SK-N-SH treated with all-trans-retinoic acid at 6 μM for 48 hours (cell line): ENCODE data around the gene MICOS13.

Experiments used
- ATAC-seq: fragments of 200-7000 bp; cut with Tn5 transposase; 3 replicates; pipeline ENCODE4 v1.9.1; 2020; ENCODE audit warnings: mild to moderate bottlenecking, moderate library complexity
- ARNTL ChIP-seq: fragments of 450-650 bp; formaldehyde crosslinking; IDR thresholded peaks from 2 replicates; pipeline ENCODE4 v1.5.0; 2020; ENCODE audit warnings: low read depth, mild to moderate bottlenecking, moderate library complexity, borderline replicate concordance
- BACH2 ChIP-seq: fragments of 250-450 bp; sonication (Bioruptor Pico); IDR thresholded peaks from 2 replicates; pipeline ENCODE4 v1.9.0; 2021; ENCODE audit warnings: mild to moderate bottlenecking, borderline replicate concordance
- CSDC2 ChIP-seq: fragments of 250-450 bp; sonication (Bioruptor Pico); IDR thresholded peaks from 2 replicates; pipeline ENCODE4 v1.5.0; 2020; ENCODE audit warnings: mild to moderate bottlenecking, moderate library complexity
- GLIS3 ChIP-seq: fragments of 250-450 bp; sonication (Bioruptor Pico); IDR thresholded peaks from 2 replicates; pipeline ENCODE4 v1.5.0; 2020; ENCODE audit warnings: mild to moderate bottlenecking, moderate library complexity
- ISL1 ChIP-seq: fragments of 250-450 bp; sonication (Bioruptor Pico); IDR thresholded peaks from 2 replicates; pipeline ENCODE4 v2.1.2; 2022; ENCODE audit warnings: mild to moderate bottlenecking, moderate library complexity
- OSR1 ChIP-seq: fragments of 250-450 bp; sonication (Bioruptor Pico); IDR thresholded peaks from 2 replicates; pipeline ENCODE4 v1.8.0; 2022; ENCODE audit warnings: moderate library complexity, mild to moderate bottlenecking, inconsistent platforms
- PATZ1 ChIP-seq: fragments of 250-450 bp; sonication (Bioruptor Pico); IDR thresholded peaks from 2 replicates; pipeline ENCODE4 v1.8.0; 2020; ENCODE audit warnings: mild to moderate bottlenecking, moderate library complexity, borderline replicate concordance
- POU6F1 ChIP-seq: fragments of 250-450 bp; sonication (Bioruptor Pico); IDR thresholded peaks from 2 replicates; pipeline ENCODE4 v1.8.0; 2021; ENCODE audit warnings: low read depth, mild to moderate bottlenecking, moderate library complexity, borderline replicate concordance
- PPARA ChIP-seq: fragments of 250-450 bp; sonication (Bioruptor Pico); IDR thresholded peaks from 2 replicates; pipeline ENCODE4 v1.5.0; 2020; ENCODE audit warnings: mild to moderate bottlenecking, borderline replicate concordance
- RARB ChIP-seq: fragments of 250-450 bp; sonication (Bioruptor Pico); IDR thresholded peaks from 2 replicates; pipeline ENCODE4 v1.8.0; 2021; ENCODE audit warnings: mild to moderate bottlenecking, moderate library complexity
- SNAI2 ChIP-seq: fragments of 250-450 bp; sonication (Bioruptor Pico); IDR thresholded peaks from 2 replicates; pipeline ENCODE4 v1.5.0; 2020; ENCODE audit warnings: mild to moderate bottlenecking, moderate library complexity
- TCF4 ChIP-seq: fragments of 250-450 bp; sonication (Bioruptor Pico); IDR thresholded peaks from 2 replicates; pipeline ENCODE4 v1.8.0; 2021; ENCODE audit warnings: mild to moderate bottlenecking, moderate library complexity, borderline replicate concordance
- TOX ChIP-seq: fragments of 250-450 bp; sonication (Bioruptor Pico); IDR thresholded peaks from 2 replicates; pipeline ENCODE4 v1.8.0; 2021; ENCODE audit warnings: mild to moderate bottlenecking, moderate library complexity, borderline replicate concordance
- TSHZ2 ChIP-seq: fragments of 250-450 bp; sonication (Bioruptor Pico); IDR thresholded peaks from 2 replicates; pipeline ENCODE4 v1.5.0; 2020; ENCODE audit warnings: mild to moderate bottlenecking, moderate library complexity
- ZC3H10 ChIP-seq: fragments of 250-450 bp; sonication (Bioruptor Pico); IDR thresholded peaks from 2 replicates; pipeline ENCODE4 v1.5.1; 2021; ENCODE audit warnings: mild to moderate bottlenecking, moderate library complexity
- ZFP3 ChIP-seq: fragments of 250-450 bp; sonication (Bioruptor Pico); IDR thresholded peaks from 2 replicates; pipeline ENCODE4 v1.5.0; 2020; ENCODE audit warnings: mild to moderate bottlenecking, moderate library complexity
- ZFP30 ChIP-seq: fragments of 450-650 bp; formaldehyde crosslinking; IDR thresholded peaks from 2 replicates; pipeline ENCODE4 v1.5.0; 2022; ENCODE audit warnings: mild to moderate bottlenecking, moderate library complexity
- ZNF565 ChIP-seq: fragments of 450-650 bp; formaldehyde crosslinking; conservative IDR thresholded peaks from 2 replicates; pipeline ENCODE4 v1.5.0; 2020; ENCODE audit warnings: low read depth, mild to moderate bottlenecking, moderate library complexity
- ZNF70 ChIP-seq: fragments of 450-650 bp; formaldehyde crosslinking; IDR thresholded peaks from 2 replicates; pipeline ENCODE4 v1.5.0; 2020; ENCODE audit warnings: mild to moderate bottlenecking, moderate library complexity
- ZNF8 ChIP-seq: fragments of 450-650 bp; formaldehyde crosslinking; IDR thresholded peaks from 2 replicates; pipeline ENCODE4 v1.5.0; 2020; ENCODE audit warnings: mild to moderate bottlenecking, moderate library complexity
- TF ChIP-seq, protein P1 (sequence below): fragments of 250-450 bp; sonication (Bioruptor Pico); IDR thresholded peaks from 2 replicates; pipeline ENCODE4 v1.5.1; 2020; ENCODE audit warnings: low read depth, mild to moderate bottlenecking, moderate library complexity
- TF ChIP-seq, protein P2 (sequence below): fragments of 250-450 bp; sonication (Bioruptor Pico); IDR thresholded peaks from 2 replicates; pipeline ENCODE4 v1.5.1; 2021; ENCODE audit warnings: mild to moderate bottlenecking, moderate library complexity

Gene MICOS13

GRCh38 chr19:5677580-5677979 is 2.7 kb downstream of the MICOS13 start:
- TF ChIP-seq RARB (no peak), ZFP3 (no peak), ISL1 (CRISPR knock-in tag) (no peak), CSDC2 (no peak), ZNF8 (no peak), ZNF70 (CRISPR knock-in tag) (no peak)
- ATAC-seq, result no peak

GRCh38 chr19:5677136-5677535 is 3.2 kb downstream of the MICOS13 start:
- no peak for TF ChIP-seq ZFP3
- TF ChIP-seq, protein P1, sequence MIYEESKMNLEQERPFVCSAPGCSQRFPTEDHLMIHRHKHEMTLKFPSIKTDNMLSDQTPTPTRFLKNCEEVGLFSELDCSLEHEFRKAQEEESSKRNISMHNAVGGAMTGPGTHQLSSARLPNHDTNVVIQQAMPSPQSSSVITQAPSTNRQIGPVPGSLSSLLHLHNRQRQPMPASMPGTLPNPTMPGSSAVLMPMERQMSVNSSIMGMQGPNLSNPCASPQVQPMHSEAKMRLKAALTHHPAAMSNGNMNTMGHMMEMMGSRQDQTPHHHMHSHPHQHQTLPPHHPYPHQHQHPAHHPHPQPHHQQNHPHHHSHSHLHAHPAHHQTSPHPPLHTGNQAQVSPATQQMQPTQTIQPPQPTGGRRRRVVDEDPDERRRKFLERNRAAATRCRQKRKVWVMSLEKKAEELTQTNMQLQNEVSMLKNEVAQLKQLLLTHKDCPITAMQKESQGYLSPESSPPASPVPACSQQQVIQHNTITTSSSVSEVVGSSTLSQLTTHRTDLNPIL (CRISPR knock-in tag), result no peak
- TF ChIP-seq PPARA, result no peak
- no peak for TF ChIP-seq GLIS3 (CRISPR knock-in tag)
- TF ChIP-seq TCF4 (CRISPR knock-in tag), result no peak
- no peak for TF ChIP-seq TOX (CRISPR knock-in tag)
- TF ChIP-seq PATZ1 (CRISPR knock-in tag), result no peak
- TF ChIP-seq ZFP30 (CRISPR knock-in tag), result no peak
- TF ChIP-seq, protein P2, sequence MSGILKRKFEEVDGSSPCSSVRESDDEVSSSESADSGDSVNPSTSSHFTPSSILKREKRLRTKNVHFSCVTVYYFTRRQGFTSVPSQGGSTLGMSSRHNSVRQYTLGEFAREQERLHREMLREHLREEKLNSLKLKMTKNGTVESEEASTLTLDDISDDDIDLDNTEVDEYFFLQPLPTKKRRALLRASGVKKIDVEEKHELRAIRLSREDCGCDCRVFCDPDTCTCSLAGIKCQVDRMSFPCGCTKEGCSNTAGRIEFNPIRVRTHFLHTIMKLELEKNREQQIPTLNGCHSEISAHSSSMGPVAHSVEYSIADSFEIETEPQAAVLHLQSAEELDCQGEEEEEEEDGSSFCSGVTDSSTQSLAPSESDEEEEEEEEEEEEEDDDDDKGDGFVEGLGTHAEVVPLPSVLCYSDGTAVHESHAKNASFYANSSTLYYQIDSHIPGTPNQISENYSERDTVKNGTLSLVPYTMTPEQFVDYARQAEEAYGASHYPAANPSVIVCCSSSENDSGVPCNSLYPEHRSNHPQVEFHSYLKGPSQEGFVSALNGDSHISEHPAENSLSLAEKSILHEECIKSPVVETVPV (CRISPR knock-in tag), result no peak
- TF ChIP-seq OSR1, result no peak
- no peak for TF ChIP-seq ZNF70 (CRISPR knock-in tag)
- no peak for TF ChIP-seq ZNF565 (CRISPR knock-in tag)
- no peak for TF ChIP-seq TSHZ2
- TF ChIP-seq BACH2 (CRISPR knock-in tag), result no peak
- TF ChIP-seq CSDC2, result no peak
- no peak for TF ChIP-seq ARNTL (CRISPR knock-in tag)
- no peak for TF ChIP-seq RARB
- no peak for TF ChIP-seq ISL1 (CRISPR knock-in tag)
- no peak for TF ChIP-seq ZNF8
- ATAC-seq, result no peak

DNA sequence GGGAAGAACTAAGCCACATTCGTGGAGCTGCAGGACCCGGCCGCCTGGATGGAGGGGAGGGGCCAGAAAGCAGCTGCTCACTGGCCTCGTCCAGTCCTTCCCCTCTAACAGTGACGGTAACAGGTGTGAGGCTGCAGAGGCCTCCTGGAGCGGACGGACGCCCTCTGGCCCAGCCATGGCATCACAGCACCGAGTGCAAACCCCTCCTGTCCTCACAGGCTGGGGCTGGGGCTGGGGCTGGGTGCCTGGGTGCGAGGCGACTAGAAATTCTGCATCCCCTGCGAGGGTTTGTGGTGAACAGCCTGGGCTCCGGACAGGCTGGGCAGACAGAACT is 3.6 kb downstream of the MICOS13 start:
- no peak for ATAC-seq
- TF ChIP-seq OSR1 (no peak), TOX (CRISPR knock-in tag) (no peak), ZNF565 (CRISPR knock-in tag) (no peak), RARB (no peak), ARNTL (CRISPR knock-in tag) (no peak), TSHZ2 (no peak), GLIS3 (CRISPR knock-in tag) (no peak), ISL1 (CRISPR knock-in tag) (no peak), BACH2 (CRISPR knock-in tag) (no peak), TCF4 (CRISPR knock-in tag) (no peak), ZC3H10 (CRISPR knock-in tag) (no peak), ZFP3 (no peak), ZFP30 (CRISPR knock-in tag) (no peak), SNAI2 (CRISPR knock-in tag) (no peak), POU6F1 (no peak)
- TF ChIP-seq, protein P1 (CRISPR knock-in tag), result no peak
- TF ChIP-seq, protein P2 (CRISPR knock-in tag), result no peak
